Occipital lobe (tissue), 2 donors: ENCODE data around the gene TNFRSF25. TPM values are rescaled to one million over a fixed set of nuclear protein-coding genes. Genes with fewer than 3 reads are reported as not detected.

ENCODE experiments used
- DNase-seq: peaks from one replicate; lab custom pipeline; 2025; lab: John Stamatoyannopoulos, UW
- total RNA-seq: library from RNA; depleted of rRNA; stranded (reverse); fragments of >200 nt; gene quantifications from one replicate; pipeline ENCODE4 v1.2.3, GENCODE V29; 2014

TNFRSF25 gene
- total RNA-seq, 1 donor from 2014 or later, result 9.5 TPM

DNA sequence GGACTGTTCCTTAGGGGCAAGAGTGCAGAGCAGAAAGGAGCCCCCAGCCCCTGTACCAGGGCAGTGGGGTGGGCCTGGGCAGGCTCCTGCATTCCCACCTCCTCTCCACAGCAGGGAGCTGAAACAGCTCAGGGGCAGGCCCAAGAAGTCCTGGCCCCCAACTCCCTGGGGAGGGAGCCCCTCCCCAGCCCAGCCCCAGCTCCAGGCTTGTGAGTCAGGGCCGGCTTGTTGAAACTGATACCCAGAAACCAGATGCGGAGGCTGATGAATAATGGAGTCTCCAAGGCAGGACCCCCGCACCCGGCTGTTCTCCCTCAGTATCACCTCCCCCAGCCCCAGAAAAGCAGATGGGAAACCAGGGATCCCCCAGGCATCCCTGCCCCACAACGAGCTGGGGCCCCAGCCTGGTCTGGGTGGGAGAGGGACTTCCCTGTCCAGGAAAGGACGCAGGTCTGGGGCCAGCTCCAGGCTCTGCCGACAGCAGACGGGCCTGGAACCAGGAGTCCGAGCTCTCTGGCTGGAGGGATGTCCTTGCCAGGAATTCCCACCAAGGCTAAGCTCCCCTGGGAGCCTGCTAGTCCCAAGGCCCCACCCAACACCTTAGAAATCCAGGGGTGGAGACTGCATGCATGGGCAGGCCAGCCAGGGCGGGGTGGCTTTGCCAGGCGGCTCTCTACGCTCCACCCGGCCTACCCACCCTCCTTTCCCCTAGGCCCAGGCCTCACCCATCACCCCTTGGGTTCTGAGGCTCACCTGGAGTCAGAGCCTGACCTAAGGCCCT lies 22.8 kb upstream of the TNFRSF25 start:
- no peak for DNase-seq

DNA sequence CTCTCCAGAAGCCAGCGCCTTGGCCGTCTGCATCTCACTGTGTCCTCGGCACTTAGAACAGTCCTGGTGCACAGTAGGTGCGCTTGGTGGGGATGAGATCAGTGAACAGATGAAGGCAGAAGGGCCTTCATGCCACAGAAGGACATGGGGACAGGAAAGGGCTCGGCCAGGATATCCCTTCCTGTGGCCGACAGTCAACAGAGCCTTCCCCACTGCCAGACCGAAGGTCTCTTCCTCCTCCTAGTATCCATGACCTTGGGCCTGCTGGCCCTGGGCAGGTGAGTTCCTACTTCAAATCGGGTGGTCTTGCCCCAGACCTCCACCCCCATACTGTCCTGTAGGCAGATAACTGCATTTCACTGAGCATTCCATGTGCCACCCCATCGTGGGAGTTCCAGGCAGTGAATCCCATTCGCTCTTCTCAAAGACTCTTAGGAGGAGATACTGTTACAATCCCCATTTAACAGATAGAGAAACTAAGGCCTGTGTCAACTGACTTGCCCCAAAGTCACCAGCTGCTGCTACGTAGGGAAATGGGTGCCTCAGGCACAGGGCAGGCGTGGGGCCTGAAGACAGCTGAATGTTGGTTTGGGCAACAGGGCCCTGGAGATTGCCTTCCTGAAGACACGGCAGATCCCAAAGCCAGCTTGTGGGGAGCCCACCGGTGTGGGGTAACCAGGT lies 22.0 kb upstream of the TNFRSF25 start:
- no peak for DNase-seq

- DNase-seq, result peak; percentile 57
These were observed 20.5 kb upstream of the TNFRSF25 start for GRCh38 chr1:6486433-6487011.

- no peak for DNase-seq
These were observed 19.5 kb upstream of the TNFRSF25 start for GRCh38 chr1:6485168-6486101.

- no peak for DNase-seq
These were observed 18.8 kb upstream of the TNFRSF25 start for GRCh38 chr1:6484826-6485167.

DNA sequence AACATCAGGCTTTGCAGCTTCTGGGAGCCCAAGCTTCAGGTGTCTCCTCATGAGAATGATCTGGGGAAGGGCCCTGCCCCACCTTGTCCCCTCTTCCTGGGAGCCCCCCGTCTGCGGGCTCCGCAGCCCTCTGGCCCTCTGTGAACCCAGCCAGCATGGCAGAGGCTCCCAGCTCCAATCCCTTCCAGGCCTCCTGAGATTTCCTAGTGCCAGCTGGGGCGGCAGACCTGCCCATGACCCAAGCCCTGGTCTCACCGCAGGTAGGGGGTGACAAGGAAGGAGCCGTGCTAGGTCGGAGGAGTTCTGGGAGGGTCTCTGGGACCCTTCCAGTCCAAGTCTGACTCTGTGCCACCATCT lies 17.8 kb upstream of the TNFRSF25 start:
- DNase-seq, result no peak

GRCh38 chr1:6483017-6483760 lies 17.2 kb upstream of the TNFRSF25 start:
- DNase-seq, result no peak

DNA sequence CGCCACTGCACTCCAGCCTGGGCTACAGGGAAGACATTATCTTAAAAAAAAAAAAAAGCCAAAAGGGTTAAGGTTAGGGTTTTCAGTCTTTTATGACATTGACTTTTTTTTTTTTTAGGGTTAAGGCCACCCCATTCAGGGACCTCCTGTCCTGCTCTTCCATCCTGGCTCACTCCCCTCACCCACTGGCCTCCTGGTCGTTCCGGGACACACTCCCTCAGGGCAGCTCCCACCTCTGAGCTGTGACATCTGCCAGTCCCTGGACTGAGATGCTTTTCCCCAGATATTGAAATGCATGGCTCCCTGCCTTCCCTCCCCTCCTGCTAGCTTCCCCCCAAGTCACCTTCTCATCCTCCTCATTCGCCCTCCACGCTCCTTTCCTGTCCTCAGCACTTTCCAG lies 15.8 kb upstream of the TNFRSF25 start:
- no peak for DNase-seq

DNA sequence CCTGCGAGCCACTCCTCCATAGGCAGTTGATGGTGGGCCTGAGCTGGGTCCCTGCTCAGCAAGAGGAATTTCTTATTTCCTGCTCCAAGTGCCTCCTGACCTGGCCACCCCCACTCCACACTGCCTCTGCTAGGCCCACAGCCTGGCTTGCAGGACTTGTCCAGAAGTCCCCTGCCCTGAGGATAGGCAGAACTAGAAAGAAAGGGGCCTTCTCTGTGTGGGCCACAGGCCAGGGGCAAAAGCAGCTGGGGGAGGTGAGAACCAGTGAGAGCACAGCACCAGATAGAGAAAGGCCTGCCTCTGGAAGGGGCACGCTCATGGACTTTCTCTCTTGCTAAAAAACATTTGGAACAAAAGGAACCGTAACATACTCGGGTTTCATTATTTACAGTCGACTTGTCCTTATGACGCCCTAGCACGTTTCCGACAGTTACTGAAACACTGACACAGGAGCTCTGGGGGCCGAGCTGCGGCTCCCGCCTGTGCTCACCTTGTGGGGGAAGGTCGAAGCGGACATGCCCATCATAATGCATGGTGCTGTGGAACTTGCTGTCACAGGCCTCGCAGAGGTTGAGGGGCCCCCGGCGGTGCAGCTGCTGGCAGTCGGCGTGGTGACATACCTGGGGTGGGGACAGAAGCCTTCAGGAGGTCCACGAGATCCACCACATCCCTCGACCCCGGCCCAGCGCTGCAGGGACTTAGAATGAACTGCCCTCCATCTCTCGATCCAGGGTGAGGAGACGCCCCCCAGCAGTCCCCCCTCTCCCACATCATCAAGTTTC lies 11.3 kb upstream of the TNFRSF25 start:
- DNase-seq, result no peak

GRCh38 chr1:6476483-6476882 lies 10.5 kb upstream of the TNFRSF25 start:
- no peak for DNase-seq

DNA sequence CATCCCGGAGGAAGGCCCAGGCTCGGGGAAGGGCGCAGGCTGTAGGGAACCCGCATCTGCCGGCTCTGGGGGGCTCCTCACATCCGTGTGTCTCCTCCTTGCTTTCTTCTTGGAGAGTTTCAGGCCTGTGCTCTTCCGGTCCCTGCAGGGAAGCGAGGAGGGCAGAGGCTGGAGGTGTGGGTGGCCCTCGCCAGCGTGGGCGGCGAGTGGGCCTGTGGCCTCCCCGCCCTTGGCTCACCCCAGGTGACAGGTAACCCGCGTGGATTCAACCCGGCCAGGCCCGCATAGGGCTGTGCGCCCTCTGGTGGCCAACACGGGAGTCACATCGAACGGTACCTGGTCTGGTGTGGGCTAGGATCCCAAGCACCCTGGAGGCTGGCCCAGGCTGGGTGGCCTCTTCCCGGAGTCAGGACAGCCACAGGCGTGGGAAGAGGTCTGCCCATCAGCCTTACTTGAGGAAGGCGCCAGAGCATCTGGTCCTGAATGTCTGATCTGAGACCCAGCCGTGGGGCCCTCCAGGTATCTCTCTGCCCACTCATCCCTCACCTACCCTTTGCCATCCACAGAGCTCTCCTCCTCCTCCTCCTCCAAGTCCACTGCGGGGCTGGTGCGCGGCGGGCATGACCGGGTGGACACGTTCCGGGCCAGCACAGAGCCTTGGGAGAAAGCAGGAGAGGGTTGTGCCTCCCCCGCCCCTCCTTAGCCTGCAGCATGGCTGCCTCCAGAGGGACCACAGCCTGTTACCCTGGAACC lies 9.6 kb upstream of the TNFRSF25 start:
- no peak for DNase-seq

DNA sequence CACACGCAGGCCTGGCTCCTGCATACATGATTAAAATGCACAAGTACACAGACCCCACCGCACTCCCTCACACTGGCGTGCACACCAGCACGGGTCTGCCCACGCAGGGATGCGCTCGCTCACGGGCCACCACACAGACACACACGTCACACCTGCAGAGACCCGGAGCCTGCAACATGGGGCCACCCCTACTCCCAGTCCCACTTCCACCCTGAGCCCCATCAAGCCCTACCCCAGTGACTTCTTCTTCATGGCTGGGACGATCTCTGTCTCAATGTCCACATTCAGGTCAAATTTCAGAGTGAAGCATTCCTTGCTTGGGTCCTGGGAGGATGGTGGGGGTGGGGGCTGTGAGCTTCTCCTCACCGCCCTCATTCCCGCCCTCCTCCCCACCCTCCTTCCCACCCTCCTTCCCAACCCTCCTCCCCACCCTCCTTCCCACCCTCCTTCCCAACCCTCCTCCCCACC lies 8.9 kb upstream of the TNFRSF25 start:
- no peak for DNase-seq

- DNase-seq, result no peak
These were observed 8.2 kb upstream of the TNFRSF25 start for GRCh38 chr1:6473974-6474814.

DNA sequence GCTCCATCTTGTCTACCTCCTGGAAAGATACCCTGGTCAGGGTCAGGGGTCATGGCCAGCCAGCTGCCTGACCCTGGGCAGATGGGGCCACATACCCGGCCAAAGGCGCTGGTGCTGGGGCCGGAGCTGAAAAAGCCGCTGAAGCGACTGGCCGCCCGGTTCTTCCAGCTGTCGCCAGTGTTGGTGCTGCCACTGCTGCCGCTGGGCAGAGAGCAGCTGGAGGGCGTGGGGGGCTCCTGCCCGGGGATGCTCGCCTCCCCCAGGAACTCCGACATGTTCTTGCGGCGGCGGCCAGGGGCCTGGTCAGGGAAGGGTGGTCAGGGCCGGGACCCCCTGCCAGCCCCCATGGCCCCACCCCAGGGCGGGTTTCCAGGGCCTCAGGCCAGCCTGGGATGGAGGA lies 7.2 kb upstream of the TNFRSF25 start:
- no peak for DNase-seq

DNA sequence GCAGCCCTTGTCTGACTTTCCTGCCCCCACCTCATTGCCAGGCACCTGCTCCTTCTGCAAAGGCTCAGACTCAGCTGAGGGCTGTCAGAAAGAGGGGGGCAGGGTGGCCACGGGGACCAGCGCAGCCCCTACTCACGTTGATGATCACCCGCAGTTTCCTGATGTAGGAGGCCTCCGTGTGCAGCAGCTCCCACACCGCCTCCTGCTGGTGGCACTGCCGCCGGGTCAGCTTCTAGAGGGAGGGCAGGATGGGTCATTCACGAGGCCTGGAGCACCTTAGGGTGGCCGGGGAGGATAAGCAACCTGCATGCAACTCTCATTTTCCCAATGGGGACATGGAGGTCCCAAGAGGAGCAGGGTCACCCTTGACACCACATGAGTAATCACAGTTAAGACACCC lies 6.4 kb upstream of the TNFRSF25 start:
- DNase-seq, result no peak

GRCh38 chr1:6471970-6472368 lies 6.0 kb upstream of the TNFRSF25 start:
- no peak for DNase-seq

DNA sequence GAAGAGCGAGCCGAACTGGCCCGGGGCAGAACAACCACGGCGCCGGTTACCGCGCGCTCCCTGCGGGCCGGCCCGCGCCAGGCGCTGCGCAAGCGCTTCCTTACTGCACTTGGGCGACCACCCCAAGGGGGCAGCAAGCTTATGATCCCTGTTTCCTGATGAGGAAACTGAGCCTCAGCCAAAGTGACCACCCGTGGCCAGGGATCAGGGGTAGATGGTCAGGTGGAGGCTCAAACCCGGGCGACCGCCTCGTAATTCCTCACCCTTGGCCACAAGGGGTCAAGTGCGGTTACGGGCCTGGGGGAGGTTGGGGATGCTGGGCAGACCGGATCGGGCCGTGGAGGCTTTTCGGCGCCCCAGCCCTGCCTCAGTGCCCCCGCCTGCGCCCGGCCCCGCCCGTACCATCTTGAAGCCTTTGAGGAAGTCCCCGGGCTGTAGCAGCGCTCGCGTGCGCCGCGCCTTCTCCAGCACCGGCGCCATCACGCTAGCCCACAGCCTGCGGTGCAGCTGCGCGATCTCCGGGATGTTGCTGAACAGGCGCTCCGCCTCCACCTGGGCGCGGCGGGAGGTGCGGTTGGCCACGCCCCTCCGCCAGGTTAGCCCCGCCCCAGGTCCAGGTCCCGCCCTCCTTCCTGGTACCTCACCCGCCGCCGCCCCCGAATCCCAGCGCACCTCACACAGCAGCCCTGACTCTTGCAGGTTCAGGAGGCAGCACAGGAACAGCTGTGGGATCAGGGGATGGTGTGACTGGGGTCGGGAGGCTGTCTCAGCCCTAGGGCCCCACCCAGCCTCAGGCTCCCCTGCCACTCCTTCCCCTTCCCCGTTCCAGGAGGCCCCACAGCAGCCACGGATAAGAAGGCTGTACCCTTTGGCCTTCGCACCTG lies 5.4 kb upstream of the TNFRSF25 start:
- no peak for DNase-seq
